ENCODE results near the gene CSF3. TPM values are rescaled to one million over a fixed set of nuclear protein-coding genes. Genes with fewer than 3 reads are reported as not detected.

CSF3 gene
- total RNA-seq, 1 experiment from 2014 or later: not detected

DNA sequence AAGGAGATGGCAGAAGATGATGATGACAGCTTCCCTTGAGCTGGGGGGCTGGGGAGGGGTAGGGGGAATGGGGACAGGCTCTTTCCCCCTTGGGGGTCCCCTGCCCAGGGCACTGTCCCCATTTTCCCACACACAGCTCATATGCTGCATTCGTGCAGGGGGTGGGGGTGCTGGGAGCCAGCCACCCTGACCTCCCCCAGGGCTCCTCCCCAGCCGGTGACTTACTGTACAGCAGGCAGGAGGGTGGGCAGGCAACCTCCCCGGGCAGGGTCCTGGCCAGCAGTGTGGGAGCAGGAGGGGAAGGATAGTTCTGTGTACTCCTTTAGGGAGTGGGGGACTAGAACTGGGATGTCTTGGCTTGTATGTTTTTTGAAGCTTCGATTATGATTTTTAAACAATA lies 17.7 kb upstream of the CSF3 start:
- H3K27ac ChIP-seq (ENCODE audit: low read length): no peak overlapping the region
- DNase-seq (ENCODE audit: low read depth, low spot score) (no peak), ATAC-seq (no peak)
- H3K9me3 ChIP-seq (ENCODE audit: control insufficient read depth, insufficient read depth, low read depth, low read length): no peaks in the 10 kb centered on the region
- peaks cover 11% of the 10 kb centered on the region; the same call in 1 of the 2 replicates for H3K36me3 ChIP-seq (ENCODE audit: control insufficient read depth, insufficient read depth, low read length)
- TF ChIP-seq POLR2AphosphoS5 (IDR thresholded peaks at IDR 0.05; ENCODE audit: low read depth, low read length) (no peak), SIN3A (IDR thresholded peaks at IDR 0.05; ENCODE audit: borderline replicate concordance, insufficient read depth, low read depth, low read length) (no peak), TCF7L2 (IDR thresholded peaks at IDR 0.05; ENCODE audit: low read depth, low read length) (no peak)
- TF ChIP-seq, protein P1, sequence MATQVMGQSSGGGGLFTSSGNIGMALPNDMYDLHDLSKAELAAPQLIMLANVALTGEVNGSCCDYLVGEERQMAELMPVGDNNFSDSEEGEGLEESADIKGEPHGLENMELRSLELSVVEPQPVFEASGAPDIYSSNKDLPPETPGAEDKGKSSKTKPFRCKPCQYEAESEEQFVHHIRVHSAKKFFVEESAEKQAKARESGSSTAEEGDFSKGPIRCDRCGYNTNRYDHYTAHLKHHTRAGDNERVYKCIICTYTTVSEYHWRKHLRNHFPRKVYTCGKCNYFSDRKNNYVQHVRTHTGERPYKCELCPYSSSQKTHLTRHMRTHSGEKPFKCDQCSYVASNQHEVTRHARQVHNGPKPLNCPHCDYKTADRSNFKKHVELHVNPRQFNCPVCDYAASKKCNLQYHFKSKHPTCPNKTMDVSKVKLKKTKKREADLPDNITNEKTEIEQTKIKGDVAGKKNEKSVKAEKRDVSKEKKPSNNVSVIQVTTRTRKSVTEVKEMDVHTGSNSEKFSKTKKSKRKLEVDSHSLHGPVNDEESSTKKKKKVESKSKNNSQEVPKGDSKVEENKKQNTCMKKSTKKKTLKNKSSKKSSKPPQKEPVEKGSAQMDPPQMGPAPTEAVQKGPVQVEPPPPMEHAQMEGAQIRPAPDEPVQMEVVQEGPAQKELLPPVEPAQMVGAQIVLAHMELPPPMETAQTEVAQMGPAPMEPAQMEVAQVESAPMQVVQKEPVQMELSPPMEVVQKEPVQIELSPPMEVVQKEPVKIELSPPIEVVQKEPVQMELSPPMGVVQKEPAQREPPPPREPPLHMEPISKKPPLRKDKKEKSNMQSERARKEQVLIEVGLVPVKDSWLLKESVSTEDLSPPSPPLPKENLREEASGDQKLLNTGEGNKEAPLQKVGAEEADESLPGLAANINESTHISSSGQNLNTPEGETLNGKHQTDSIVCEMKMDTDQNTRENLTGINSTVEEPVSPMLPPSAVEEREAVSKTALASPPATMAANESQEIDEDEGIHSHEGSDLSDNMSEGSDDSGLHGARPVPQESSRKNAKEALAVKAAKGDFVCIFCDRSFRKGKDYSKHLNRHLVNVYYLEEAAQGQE (IDR thresholded peaks at IDR 0.05; ENCODE audit: insufficient read depth in 1 of 2, low read depth in 2 of 2, low read length in 1 of 2): no peak
- TF ChIP-seq, protein P2, sequence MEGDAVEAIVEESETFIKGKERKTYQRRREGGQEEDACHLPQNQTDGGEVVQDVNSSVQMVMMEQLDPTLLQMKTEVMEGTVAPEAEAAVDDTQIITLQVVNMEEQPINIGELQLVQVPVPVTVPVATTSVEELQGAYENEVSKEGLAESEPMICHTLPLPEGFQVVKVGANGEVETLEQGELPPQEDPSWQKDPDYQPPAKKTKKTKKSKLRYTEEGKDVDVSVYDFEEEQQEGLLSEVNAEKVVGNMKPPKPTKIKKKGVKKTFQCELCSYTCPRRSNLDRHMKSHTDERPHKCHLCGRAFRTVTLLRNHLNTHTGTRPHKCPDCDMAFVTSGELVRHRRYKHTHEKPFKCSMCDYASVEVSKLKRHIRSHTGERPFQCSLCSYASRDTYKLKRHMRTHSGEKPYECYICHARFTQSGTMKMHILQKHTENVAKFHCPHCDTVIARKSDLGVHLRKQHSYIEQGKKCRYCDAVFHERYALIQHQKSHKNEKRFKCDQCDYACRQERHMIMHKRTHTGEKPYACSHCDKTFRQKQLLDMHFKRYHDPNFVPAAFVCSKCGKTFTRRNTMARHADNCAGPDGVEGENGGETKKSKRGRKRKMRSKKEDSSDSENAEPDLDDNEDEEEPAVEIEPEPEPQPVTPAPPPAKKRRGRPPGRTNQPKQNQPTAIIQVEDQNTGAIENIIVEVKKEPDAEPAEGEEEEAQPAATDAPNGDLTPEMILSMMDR (IDR thresholded peaks at IDR 0.05): no peak
- H3K4me3 ChIP-seq (ENCODE audit: low read depth in 2 of 2, low read length in 2 of 2): no peak overlapping the region
- in situ Hi-C loops (cut with HindIII; ENCODE audit: low pct_unique_long_range_greater_than_20kb, low sequenced_read_pairs): no loop called here
- ChIA-PET CTCF (no interaction called here), POLR2A (no interaction called here)
- H3K27me3 ChIP-seq (ENCODE audit: control insufficient read depth, insufficient read depth, low read length): no peaks in the 10 kb centered on the region
- intact Hi-C loops (cut with micrococcal nuclease; ENCODE audit: unreplicated experiment): no loop called here
- no peaks in the 10 kb centered on the region for H3K4me1 ChIP-seq (ENCODE audit: control insufficient read depth, insufficient read depth, low read length)
- BruUV-seq (replicated peaks): no TSS peak

- in situ Hi-C loops (cut with HindIII; ENCODE audit: low pct_unique_long_range_greater_than_20kb, low sequenced_read_pairs) (no loop called here), intact Hi-C loops (cut with micrococcal nuclease; ENCODE audit: unreplicated experiment) (no loop called here)
- CTCF ChIA-PET: no interaction called here
- Histone ChIP-seq H3K27me3 (ENCODE audit: control insufficient read depth, insufficient read depth, low read length) (no peaks in the 10 kb centered on the region), H3K27ac (ENCODE audit: low read length) (no peak overlapping the region), H3K4me1 (ENCODE audit: control insufficient read depth, insufficient read depth, low read length) (no peaks in the 10 kb centered on the region), H3K9me3 (ENCODE audit: control insufficient read depth, insufficient read depth, low read depth, low read length) (no peaks in the 10 kb centered on the region), H3K4me3 (ENCODE audit: low read depth in 2 of 2, low read length in 2 of 2) (no peak overlapping the region), H3K36me3 (ENCODE audit: control insufficient read depth, insufficient read depth, low read length) (0 out of 2 replicates have a peak, but pooled peaks cover 5% of the 10 kb centered on the region)
- DNase-seq (ENCODE audit: low read depth, low spot score) (no peak), ATAC-seq (no peak; the same call in 1 of the 2 replicates)
- BruUV-seq (replicated peaks): no TSS peak
- POLR2A ChIA-PET: interaction anchor here (0.5 kb wide), 1 partner anchor 9 kb away, joined by 3 read pairs; no protein-coding TSS in a partner anchor
- TF ChIP-seq TCF7L2 (IDR thresholded peaks at IDR 0.05; ENCODE audit: low read depth, low read length) (no peak), POLR2AphosphoS5 (IDR thresholded peaks at IDR 0.05; ENCODE audit: low read depth, low read length) (no peak)
- TF ChIP-seq, protein P2 (IDR thresholded peaks at IDR 0.05): no peak
- TF ChIP-seq, protein P1 (IDR thresholded peaks at IDR 0.05; ENCODE audit: insufficient read depth in 1 of 2, low read depth in 2 of 2, low read length in 1 of 2): no peak
Observed at GRCh38 chr17:39999067-39999466, 16.2 kb upstream of the CSF3 start.
